GM21619 (cell line): ENCODE results near the gene SORBS2.
"Not testable (repeated sequence)": the region's sequence is repeated elsewhere in the genome, so short reads cannot be mapped to it uniquely, and the experiment has no call there.

Source experiments
- ATAC-seq: cut with Tn5 transposase; IDR thresholded peaks from one replicate; pipeline ENCODE4 v1.9.1; 2021; ENCODE audit not compliant: unreplicated experiment

The SORBS2 gene

GRCh38 chr4:185811509-185812364 is at the start of gene SORBS2:
TSS of gene SORBS2 (minus strand) at chr4:185812194. CDS start at chr4:185690571, 121,623 bp downstream.
- peak; percentile 89 for ATAC-seq

- no peak for ATAC-seq
Observed at GRCh38 chr4:185859111-185859510, 47.1 kb upstream of the SORBS2 start.

- not testable (repeated sequence) for ATAC-seq
Observed at GRCh38 chr4:185857561-185857960, 45.6 kb upstream of the SORBS2 start.

- no peak for ATAC-seq
Observed at GRCh38 chr4:185853841-185854240, 41.8 kb upstream of the SORBS2 start.

- no peak for ATAC-seq
Observed at GRCh38 chr4:185852961-185853360, 41.0 kb upstream of the SORBS2 start.

- ATAC-seq: no peak
Observed at GRCh38 chr4:185849664-185850550, 37.9 kb upstream of the SORBS2 start.

- ATAC-seq: no peak
Observed at GRCh38 chr4:185847352-185848097, 35.5 kb upstream of the SORBS2 start.

- no peak for ATAC-seq
Observed at GRCh38 chr4:185846505-185847150, 34.6 kb upstream of the SORBS2 start.

- no peak for ATAC-seq
Observed at GRCh38 chr4:185845966-185846365, 34.0 kb upstream of the SORBS2 start.

- no peak for ATAC-seq
Observed at GRCh38 chr4:185841451-185841850, 29.5 kb upstream of the SORBS2 start.

- ATAC-seq: no peak
Observed at GRCh38 chr4:185840953-185841352, 29.0 kb upstream of the SORBS2 start.

GRCh38 chr4:185840201-185840600 is 28.2 kb upstream of the SORBS2 start:
- no peak for ATAC-seq

GRCh38 chr4:185839770-185840169 is 27.8 kb upstream of the SORBS2 start:
- ATAC-seq: no peak

- no peak for ATAC-seq
Observed at GRCh38 chr4:185839194-185839712, 27.3 kb upstream of the SORBS2 start.

GRCh38 chr4:185838514-185839193 is 26.7 kb upstream of the SORBS2 start:
- ATAC-seq: no peak

GRCh38 chr4:185838104-185838452 is 26.1 kb upstream of the SORBS2 start:
- no peak for ATAC-seq

GRCh38 chr4:185837415-185838103 is 25.6 kb upstream of the SORBS2 start:
- no peak for ATAC-seq

GRCh38 chr4:185836241-185837084 is 24.5 kb upstream of the SORBS2 start:
- no peak for ATAC-seq
